Ascending aorta (tissue), 2 donors: ENCODE measurements around the gene SRPRB. TPM values are rescaled to one million over a fixed set of nuclear protein-coding genes. Genes with fewer than 3 reads are reported as not detected.

Experiments
- DNase-seq, 2 donors: peaks; one replicate each; pipeline ENCODE4 v3.0.0-alpha.2; 2019; ENCODE audit warnings: low spot score in 2 of 2
- H3K27ac ChIP-seq, 2 donors: fragments of 200-600 bp; sonication (generic); one replicate each; pipeline ENCODE4 v1.5.1; 2016 to 2017; ENCODE audit warnings: mild to moderate bottlenecking in 1 of 2
- H3K27me3 ChIP-seq: fragments of 200-600 bp; sonication (generic); one replicate; pipeline ENCODE4 v1.5.1; 2017
- H3K36me3 ChIP-seq, 2 donors: fragments of 200-600 bp; sonication (generic); one replicate each; pipeline ENCODE4 v1.5.1; 2016
- H3K4me1 ChIP-seq, 2 donors: fragments of 200-600 bp; sonication (generic); one replicate each; pipeline ENCODE4 v1.5.1; 2016 to 2017; ENCODE audit warnings: mild to moderate bottlenecking in 1 of 2
- H3K4me3 ChIP-seq, 2 donors: fragments of 200-600 bp; sonication (generic); one replicate each; pipeline ENCODE4 v1.5.1; 2016 to 2017; ENCODE audit warnings: mild to moderate bottlenecking in 1 of 2
- H3K9me3 ChIP-seq, 2 donors: fragments of 200-600 bp; sonication (generic); one replicate each; pipeline ENCODE4 v1.5.1; 2016
- intact Hi-C: fragments of 100-400 bp; cut with DNase I; formaldehyde crosslinking; loops from one replicate; pipeline ENCODE4 v1.15.1; 2023
- total RNA-seq: library from RNA; depleted of rRNA; stranded (reverse); fragments of >200 nt; gene quantifications from one replicate; pipeline ENCODE4 v1.1.0, GENCODE V29; 2016
- TF ChIP-seq, protein P1 (sequence below), 3 experiments: fragments of 200-600 bp in 2 of 3; fragments of 450-650 bp in 1 of 3; sonication (generic) in 2 of 3; IDR thresholded peaks; one replicate each; pipeline ENCODE4 v1.5.1; 2016 to 2019; ENCODE audit warnings: antibody characterized with exemption in 3 of 3, mild to moderate bottlenecking in 1 of 3, moderate library complexity in 1 of 3

SRPRB gene
- total RNA-seq, 1 donor from 2014 or later: 16.1 TPM

DNA sequence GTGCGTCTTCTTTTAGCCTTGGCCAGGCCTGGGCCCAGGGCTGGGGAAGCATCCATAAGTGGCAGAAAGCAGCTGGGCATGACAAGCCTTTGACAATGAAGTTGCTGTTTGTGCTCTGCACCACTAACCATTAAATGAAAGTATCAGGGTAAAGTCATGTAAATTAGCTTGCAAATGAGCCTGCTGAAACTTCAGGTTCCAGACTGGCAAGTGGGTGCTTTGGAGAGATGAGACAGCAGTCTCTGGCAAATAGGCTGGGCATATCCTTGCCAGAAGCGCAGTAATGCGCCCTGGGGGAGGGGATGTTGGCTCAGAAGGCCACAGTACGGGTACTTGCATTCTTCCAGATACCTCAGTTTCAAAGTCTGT is 49.4 kb downstream of the SRPRB start:
- peak in 1 of 2 donors; percentile 24 for DNase-seq
- no peaks in the 10 kb centered on the region for H3K9me3 ChIP-seq
- TF ChIP-seq, protein P1, sequence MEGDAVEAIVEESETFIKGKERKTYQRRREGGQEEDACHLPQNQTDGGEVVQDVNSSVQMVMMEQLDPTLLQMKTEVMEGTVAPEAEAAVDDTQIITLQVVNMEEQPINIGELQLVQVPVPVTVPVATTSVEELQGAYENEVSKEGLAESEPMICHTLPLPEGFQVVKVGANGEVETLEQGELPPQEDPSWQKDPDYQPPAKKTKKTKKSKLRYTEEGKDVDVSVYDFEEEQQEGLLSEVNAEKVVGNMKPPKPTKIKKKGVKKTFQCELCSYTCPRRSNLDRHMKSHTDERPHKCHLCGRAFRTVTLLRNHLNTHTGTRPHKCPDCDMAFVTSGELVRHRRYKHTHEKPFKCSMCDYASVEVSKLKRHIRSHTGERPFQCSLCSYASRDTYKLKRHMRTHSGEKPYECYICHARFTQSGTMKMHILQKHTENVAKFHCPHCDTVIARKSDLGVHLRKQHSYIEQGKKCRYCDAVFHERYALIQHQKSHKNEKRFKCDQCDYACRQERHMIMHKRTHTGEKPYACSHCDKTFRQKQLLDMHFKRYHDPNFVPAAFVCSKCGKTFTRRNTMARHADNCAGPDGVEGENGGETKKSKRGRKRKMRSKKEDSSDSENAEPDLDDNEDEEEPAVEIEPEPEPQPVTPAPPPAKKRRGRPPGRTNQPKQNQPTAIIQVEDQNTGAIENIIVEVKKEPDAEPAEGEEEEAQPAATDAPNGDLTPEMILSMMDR (IDR thresholded peaks at IDR 0.05): no peak
- intact Hi-C loops: no loop called here
- H3K27me3 ChIP-seq: no peaks in the 10 kb centered on the region
- peaks cover 5 to 6% of the 10 kb centered on the region in 2 donors for H3K4me1 ChIP-seq
- no peak overlapping the region for H3K4me3 ChIP-seq
- no peaks in the 10 kb centered on the region for H3K36me3 ChIP-seq
- no peak overlapping the region for H3K27ac ChIP-seq

GRCh38 chr3:133855772-133856171 is 50.2 kb downstream of the SRPRB start:
- intact Hi-C loops: no loop called here
- Histone ChIP-seq H3K4me3 (no peak overlapping the region), H3K36me3 (no peaks in the 10 kb centered on the region), H3K27me3 (no peaks in the 10 kb centered on the region), H3K27ac (no peak overlapping the region), H3K4me1 (peaks cover 5 to 6% of the 10 kb centered on the region in 2 donors), H3K9me3 (no peaks in the 10 kb centered on the region)
- TF ChIP-seq, protein P1 (IDR thresholded peaks at IDR 0.05): no peak
- DNase-seq: peak in 1 of 2 donors; percentile 12

DNA sequence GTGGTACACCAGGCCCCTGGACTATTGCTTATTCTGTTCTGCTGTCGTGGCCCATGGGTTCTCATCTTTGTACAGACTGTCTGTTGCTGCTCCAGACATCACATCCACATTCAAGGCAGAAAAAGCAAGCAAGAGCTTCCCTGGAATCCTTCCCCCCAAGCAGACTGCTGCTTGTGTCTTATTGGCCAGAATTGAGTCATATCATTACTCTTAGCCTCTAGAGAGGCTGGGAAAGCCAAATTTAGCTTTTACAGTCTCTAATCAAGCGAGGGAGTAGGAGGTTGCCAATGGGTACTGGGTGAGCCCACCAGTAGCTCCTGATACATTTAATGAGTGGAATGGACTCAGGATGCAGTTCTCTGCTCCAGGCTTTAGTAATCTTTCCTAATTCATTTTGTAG is 50.7 kb downstream of the SRPRB start:
- DNase-seq: no peak
- Histone ChIP-seq H3K4me3 (no peak overlapping the region), H3K9me3 (no peaks in the 10 kb centered on the region), H3K36me3 (no peaks in the 10 kb centered on the region), H3K4me1 (peaks cover 5 to 6% of the 10 kb centered on the region in 2 donors), H3K27me3 (no peaks in the 10 kb centered on the region), H3K27ac (no peak overlapping the region)
- intact Hi-C loops: no loop called here
- TF ChIP-seq, protein P1 (IDR thresholded peaks at IDR 0.05): no peak

- TF ChIP-seq, protein P1 (IDR thresholded peaks at IDR 0.05): no peak
- H3K4me3 ChIP-seq: no peak overlapping the region
- no peaks in the 10 kb centered on the region for H3K27me3 ChIP-seq
- H3K4me1 ChIP-seq: peaks cover 5 to 6% of the 10 kb centered on the region in 2 donors
- DNase-seq: peak in 1 of 2 donors; percentile 22
- no peak overlapping the region for H3K27ac ChIP-seq
- no peaks in the 10 kb centered on the region for H3K36me3 ChIP-seq
- intact Hi-C loops: no loop called here
- no peaks in the 10 kb centered on the region for H3K9me3 ChIP-seq
These were observed 52.2 kb downstream of the SRPRB start for GRCh38 chr3:133857767-133858166.

- no peaks in the 10 kb centered on the region for H3K4me1 ChIP-seq
- DNase-seq: no peak
- intact Hi-C loops: no loop called here
- no peaks in the 10 kb centered on the region for H3K36me3 ChIP-seq
- TF ChIP-seq, protein P1 (IDR thresholded peaks at IDR 0.05): no peak
- H3K27ac ChIP-seq: no peak overlapping the region
- no peaks in the 10 kb centered on the region for H3K9me3 ChIP-seq
- H3K27me3 ChIP-seq: no peaks in the 10 kb centered on the region
- H3K4me3 ChIP-seq: no peak overlapping the region
These were observed 54.0 kb downstream of the SRPRB start for GRCh38 chr3:133859381-133860234.
